RWPE1 (cell line): Measurements from ENCODE around the gene INTS13.

Experiments
- CTCF ChIA-PET: fragments of 350-600 bp; sonication (Branson Sonifier 250); formaldehyde crosslinking; extraction: SDS; loops from one replicate; lab custom pipeline; 2021; lab: Yijun Ruan, JAX
- POLR2A ChIA-PET: fragments of 400-600 bp; formaldehyde crosslinking; extraction: SDS; loops from one replicate; lab custom pipeline; 2020; ENCODE audit warnings: antibody characterized with exemption; ENCODE audit not compliant: low non-redundant PET; lab: Yijun Ruan, JAX
- DNase-seq: peaks from one replicate; pipeline ENCODE4 v3.0.0; 2012; ENCODE audit warnings: low spot score
- H3K27ac ChIP-seq: fragments of 450-650 bp; 2 replicates; pipeline ENCODE4 v1.5.1; 2017
- CTCF ChIP-seq: fragments of 450-650 bp; conservative IDR thresholded peaks from 2 replicates; pipeline ENCODE4 v1.5.1; 2017; ENCODE audit warnings: low read depth, mild to moderate bottlenecking

INTS13 gene

DNA sequence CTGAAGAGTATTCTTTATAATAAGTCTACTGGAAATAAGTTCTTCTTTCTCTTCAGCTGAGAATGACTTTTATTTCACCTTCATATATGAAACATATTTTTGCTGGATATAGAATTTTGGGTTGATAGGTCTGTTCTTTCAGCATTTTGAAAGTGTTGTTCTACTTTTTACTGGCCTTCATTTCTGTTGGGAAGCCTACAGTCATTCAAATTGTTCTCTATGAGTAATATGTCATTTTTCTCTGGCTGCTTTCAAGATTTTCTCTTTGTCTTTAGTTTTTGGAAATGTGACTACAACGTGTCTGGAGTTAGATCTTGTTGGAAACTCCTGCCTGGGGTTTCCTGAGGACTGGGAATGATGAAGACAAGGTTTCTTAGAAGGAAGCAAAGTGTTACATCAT is 10.5 kb upstream of the INTS13 start:
- ChIA-PET CTCF (no interaction called here), POLR2A (no interaction called here)
- no peak overlapping the region for H3K27ac ChIP-seq
- DNase-seq: no peak
- TF ChIP-seq CTCF: no peak

DNA sequence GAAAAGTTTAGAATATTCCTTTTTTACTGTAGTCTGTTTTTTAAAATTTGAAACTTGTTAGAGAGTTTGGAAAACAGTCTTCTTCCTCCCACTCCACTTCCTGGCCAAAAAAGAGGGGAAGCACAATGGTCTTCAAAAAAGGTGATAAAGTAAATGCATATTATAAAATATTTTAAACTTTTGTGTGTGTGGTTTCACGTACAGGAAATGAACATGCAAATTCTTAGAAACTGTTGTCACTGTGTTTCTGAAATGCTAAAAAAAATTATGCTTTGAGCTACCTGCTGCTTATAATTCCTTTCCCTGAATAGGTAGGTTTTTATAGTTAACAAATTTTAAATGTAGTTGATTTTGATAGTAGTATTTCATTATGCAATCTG is 3.4 kb upstream of the INTS13 start:
- ChIA-PET CTCF (no interaction called here), POLR2A (no interaction called here)
- no peak for DNase-seq
- H3K27ac ChIP-seq: no peak overlapping the region
- TF ChIP-seq CTCF: no peak

DNA sequence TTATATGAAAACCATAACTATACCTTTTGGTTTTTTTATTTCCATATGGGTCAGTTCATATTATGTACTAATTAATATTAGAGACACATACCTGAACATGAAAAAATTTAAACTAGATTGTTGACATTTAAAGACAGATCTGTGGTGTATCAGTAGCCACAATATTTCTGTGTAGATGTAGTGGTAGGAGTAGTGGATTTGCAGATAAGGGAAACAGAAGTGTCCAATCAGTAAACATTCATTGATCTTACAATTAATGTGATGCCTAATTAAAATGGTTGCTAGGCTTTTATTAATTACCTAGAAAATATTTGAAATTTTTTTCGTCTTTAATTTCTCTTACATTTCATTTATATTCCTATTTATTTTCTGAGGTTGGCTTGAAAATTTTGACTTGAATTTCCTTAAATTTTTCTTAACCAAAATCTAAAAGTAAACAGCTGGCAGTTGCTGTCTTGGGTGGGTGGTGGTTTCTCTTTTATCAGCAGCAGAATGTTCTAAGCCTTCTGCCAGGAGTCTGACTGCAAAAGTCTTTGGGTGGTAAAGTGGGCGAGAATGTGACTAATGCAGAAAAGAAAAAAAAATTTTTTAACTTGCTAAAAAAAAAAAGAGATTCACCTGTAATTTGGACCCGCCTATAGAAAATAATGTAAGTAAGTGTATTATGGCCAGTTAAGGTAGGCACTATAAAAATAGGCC is 2.9 kb upstream of the INTS13 start:
- H3K27ac ChIP-seq: no peak overlapping the region
- TF ChIP-seq CTCF: no peak
- POLR2A ChIA-PET: no interaction called here
- CTCF ChIA-PET: no interaction called here
- no peak for DNase-seq

DNA sequence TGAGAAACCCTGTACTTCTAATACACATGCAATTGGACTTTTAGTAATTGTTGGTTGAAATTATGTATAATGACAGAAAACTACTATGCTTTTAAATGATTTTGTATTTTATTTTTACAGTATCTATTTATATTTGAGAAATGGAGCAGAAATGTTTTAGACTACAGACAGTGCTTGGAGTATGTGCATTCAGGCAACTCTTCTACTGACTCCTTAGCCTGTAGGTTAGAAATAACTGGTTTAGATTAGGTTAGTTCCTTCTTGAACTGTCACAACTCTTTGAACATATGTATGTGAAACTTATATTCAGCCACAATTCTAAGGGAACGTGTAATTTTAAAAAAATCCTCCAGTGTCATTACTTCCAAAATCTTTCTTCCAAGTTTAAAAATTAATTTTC is 2.2 kb upstream of the INTS13 start:
- TF ChIP-seq CTCF: no peak
- ChIA-PET CTCF (interaction anchor here (0.6 kb wide), 1 partner anchor 47 kb away, joined by 3 read pairs; no protein-coding TSS in a partner anchor), POLR2A (no interaction called here)
- no peak for DNase-seq
- H3K27ac ChIP-seq: no peak overlapping the region

- ChIA-PET CTCF (interaction anchor here (0.6 kb wide), 1 partner anchor 48 kb away, joined by 3 read pairs; no protein-coding TSS in a partner anchor), POLR2A (no interaction called here)
Measured at GRCh38 chr12:26939192-26939832, 1.5 kb upstream of the INTS13 start.

DNA sequence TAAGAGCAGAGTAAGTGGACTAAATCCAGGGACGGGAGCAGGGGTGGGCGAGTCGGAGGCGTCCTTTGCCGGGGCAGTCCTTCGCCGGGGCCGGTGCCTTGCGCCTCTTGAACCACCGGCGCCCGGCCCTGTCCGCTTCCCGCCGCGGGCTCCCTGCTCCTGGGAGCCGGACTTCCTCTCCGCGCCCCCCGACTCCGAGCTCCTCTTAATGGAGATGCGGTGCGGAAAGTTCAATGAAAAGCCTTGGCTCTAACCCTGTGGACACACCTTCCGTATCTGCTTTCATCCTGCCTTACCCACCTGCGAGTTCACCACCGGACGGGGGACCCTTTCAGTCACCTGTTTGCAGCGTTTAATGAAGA is 901 bp upstream of the INTS13 start:
- H3K27ac ChIP-seq: peak overlapping the region; percentile 93
- TF ChIP-seq CTCF: no peak
- CTCF ChIA-PET: interaction anchor here (0.6 kb wide), 1 partner anchor 376 kb away, joined by 4 read pairs; no protein-coding TSS in a partner anchor
- DNase-seq: peak; percentile 18
- POLR2A ChIA-PET: no interaction called here

More at GRCh38 chr12:26939192-26939832, 1.5 kb upstream of the INTS13 start:
- H3K27ac ChIP-seq: peak overlapping the region; percentile 93; the same call in 1 of the 2 replicates
- no peak for DNase-seq
- no peak for TF ChIP-seq CTCF
